SU-DHL-6 (cell line): ENCODE measurements around the gene C3orf49.
A peak's percentile ranks its signal among the peaks of the same experiment; 100 is the strongest.

Source experiments
- H2AFZ ChIP-seq: fragments of 200-600 bp; sonication (generic); 2 replicates; pipeline ENCODE4 v1.6.1; 2014; ENCODE audit warnings: low read depth, mild to moderate bottlenecking, moderate library complexity, mixed read lengths, antibody characterized with exemption, low read length; ENCODE audit not compliant: severe bottlenecking
- H3F3A ChIP-seq: fragments of 200-600 bp; shearing (Covaris generic); 2 replicates; pipeline ENCODE4 v1.6.0; 2016; ENCODE audit warnings: antibody characterized with exemption, mild to moderate bottlenecking; ENCODE audit not compliant: insufficient read depth
- H3K27ac ChIP-seq: fragments of 200-600 bp; sonication (generic); 2 replicates; pipeline ENCODE4 v1.5.1; 2016; ENCODE audit warnings: low read depth, mild to moderate bottlenecking, low read length, moderate library complexity, mixed read lengths
- H3K27me3 ChIP-seq: fragments of 200-600 bp; sonication (generic), shearing (Covaris generic); 2 replicates; pipeline ENCODE4 v1.6.0; 2014; ENCODE audit warnings: mild to moderate bottlenecking, low read length
- H3K36me3 ChIP-seq: fragments of 200-600 bp; sonication (generic); 2 replicates; pipeline ENCODE4 v1.6.1; 2014; ENCODE audit warnings: mild to moderate bottlenecking, low read length, mixed read lengths
- H3K4me2 ChIP-seq: fragments of 300-600, 200-600 bp; shearing (Covaris generic), sonication (generic); 2 replicates; pipeline ENCODE4 v1.6.0; 2014; ENCODE audit warnings: low read length, low read depth, mild to moderate bottlenecking; ENCODE audit not compliant: poor library complexity, severe bottlenecking
- H3K4me3 ChIP-seq: fragments of 200-600 bp; sonication (generic); 2 replicates; pipeline ENCODE4 v1.5.1; 2014; ENCODE audit warnings: antibody characterized with exemption, low read length, mild to moderate bottlenecking, mixed read lengths; ENCODE audit not compliant: insufficient read depth, poor library complexity, severe bottlenecking
- H3K79me2 ChIP-seq: fragments of 200-600 bp; sonication (generic); 2 replicates; pipeline ENCODE4 v1.6.1; 2014; ENCODE audit warnings: mild to moderate bottlenecking, low read length, moderate library complexity; ENCODE audit not compliant: insufficient read depth
- H3K9ac ChIP-seq: fragments of 200-600 bp; sonication (generic); 2 replicates; pipeline ENCODE4 v1.7.0; 2014; ENCODE audit warnings: mild to moderate bottlenecking, low read length
- H3K9me2 ChIP-seq: fragments of 200-600 bp; sonication (generic); replicated peaks from 2 replicates; pipeline ENCODE4 v1.6.1; 2014; ENCODE audit warnings: low read length; ENCODE audit not compliant: insufficient read depth
- H3K9me3 ChIP-seq: fragments of 200-600 bp; sonication (generic); 2 replicates; pipeline ENCODE4 v1.6.1; 2014; ENCODE audit warnings: low read length, mixed read lengths; ENCODE audit not compliant: insufficient read depth
- H4K20me1 ChIP-seq: fragments of 200-600 bp; sonication (generic); 2 replicates; pipeline ENCODE4 v1.6.1; 2014; ENCODE audit warnings: low read depth, mild to moderate bottlenecking, antibody characterized with exemption, low read length, moderate library complexity, mixed read lengths
- CTCF ChIP-seq: fragments of 200-600 bp; sonication (generic); IDR thresholded peaks from one replicate; pipeline ENCODE4 v1.5.1; 2017; ENCODE audit warnings: antibody characterized with exemption, mild to moderate bottlenecking, low read length, moderate library complexity; ENCODE audit not compliant: insufficient read depth, poor library complexity, severe bottlenecking
- EZH2phosphoT487 ChIP-seq: fragments of 200-600 bp; sonication (generic), shearing (Covaris generic); conservative IDR thresholded peaks from 2 replicates; pipeline ENCODE4 v1.6.1; 2018; ENCODE audit warnings: mild to moderate bottlenecking, antibody characterized with exemption, low read length, moderate library complexity, mixed read lengths

The C3orf49 gene

GRCh38 chr3:63867225-63867624, 48.1 kb downstream of the C3orf49 start:
- peaks cover 9% of the 10 kb centered on the region; the same call in 1 of the 2 replicates for H4K20me1 ChIP-seq
- H3K36me3 ChIP-seq = peaks cover 6% of the 10 kb centered on the region; the same call in 1 of the 2 replicates
- no peak overlapping the region for H3K4me3 ChIP-seq

DNA sequence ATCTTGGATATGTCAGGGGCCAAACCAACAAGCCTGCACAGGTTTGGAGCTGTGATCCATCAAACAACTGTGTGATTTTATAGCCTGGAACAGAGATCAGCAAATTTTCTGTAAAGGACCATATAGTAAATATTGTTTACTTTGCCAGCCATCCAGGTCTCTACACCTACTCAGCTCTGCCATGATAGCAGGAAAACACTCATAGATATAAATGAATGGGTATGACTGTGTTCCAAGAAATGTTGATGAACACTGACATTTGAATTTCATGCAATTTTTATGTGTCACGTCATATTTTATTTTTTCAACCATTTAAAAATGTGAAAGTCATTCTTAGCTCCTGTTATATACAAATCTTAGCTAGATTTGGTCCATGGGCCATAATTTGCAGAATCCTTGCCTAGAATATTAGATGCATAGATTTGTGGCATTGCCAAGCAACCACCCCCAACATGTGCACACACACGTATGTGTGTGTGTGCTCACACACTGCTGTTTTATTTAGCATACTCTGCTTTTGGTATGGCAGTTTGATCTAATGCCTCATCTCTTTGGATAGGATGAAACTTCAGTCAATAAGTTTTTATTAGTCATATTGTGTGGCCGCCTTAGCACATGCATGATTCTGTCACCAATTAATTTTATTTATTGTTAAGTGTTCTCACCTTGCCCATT, 51.0 kb downstream of the C3orf49 start:
- no peak overlapping the region for H3K4me2 ChIP-seq
- H3K9me3 ChIP-seq = no peaks in the 10 kb centered on the region
- H3K27me3 ChIP-seq = no peaks in the 10 kb centered on the region
- no peak for TF ChIP-seq EZH2phosphoT487
- TF ChIP-seq CTCF = no peak
- peaks cover 14% of the 10 kb centered on the region; the same call in 1 of the 2 replicates for H4K20me1 ChIP-seq
- H3K79me2 ChIP-seq = peaks cover 96% of the 10 kb centered on the region
- H2AFZ ChIP-seq = no peak overlapping the region
- H3K9me2 ChIP-seq = no peaks in the 10 kb centered on the region
- no peaks in the 10 kb centered on the region; the same call in 1 of the 2 replicates for H3F3A ChIP-seq
- H3K9ac ChIP-seq = no peak overlapping the region
- H3K4me3 ChIP-seq = no peak overlapping the region
- peaks cover 6% of the 10 kb centered on the region; the same call in 1 of the 2 replicates for H3K36me3 ChIP-seq
- no peak overlapping the region for H3K27ac ChIP-seq

More at GRCh38 chr3:63867225-63867624, 48.1 kb downstream of the C3orf49 start:
- Histone ChIP-seq H3K9me3 (no peaks in the 10 kb centered on the region), H3K4me2 (peak overlapping the region; percentile 17), H3K79me2 (peaks cover 92% of the 10 kb centered on the region), H3K27ac (no peak overlapping the region), H3K9ac (no peak overlapping the region), H3K27me3 (no peaks in the 10 kb centered on the region), H2AFZ (no peak overlapping the region), H3K9me2 (no peaks in the 10 kb centered on the region), H3F3A (no peaks in the 10 kb centered on the region; the same call in 1 of the 2 replicates)
- TF ChIP-seq EZH2phosphoT487 (no peak), CTCF (no peak)

DNA sequence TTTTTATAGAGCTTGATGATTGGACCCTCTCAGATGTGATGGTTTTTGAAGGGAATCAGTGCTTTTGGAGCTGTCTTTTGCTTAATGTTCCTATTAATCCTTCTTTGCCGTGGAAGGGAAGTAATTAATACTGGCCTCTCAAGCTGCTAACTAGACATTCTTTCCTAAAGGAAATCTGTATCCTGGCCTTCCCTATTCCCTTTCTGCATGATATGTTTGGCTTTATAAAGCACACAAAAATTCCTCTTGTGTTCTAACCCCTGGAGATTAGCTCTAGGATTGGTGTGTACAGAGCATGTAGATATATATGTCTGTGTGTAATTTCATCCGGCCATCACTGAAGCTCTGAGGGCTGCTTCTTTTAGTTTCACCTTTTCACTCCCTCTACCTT, 51.5 kb downstream of the C3orf49 start:
- Histone ChIP-seq H3K27ac (no peak overlapping the region), H3K4me3 (no peak overlapping the region), H3K9ac (no peak overlapping the region), H2AFZ (no peak overlapping the region), H3K9me3 (no peaks in the 10 kb centered on the region), H3K9me2 (no peaks in the 10 kb centered on the region), H3K79me2 (peaks cover 97% of the 10 kb centered on the region), H3K27me3 (no peaks in the 10 kb centered on the region), H3K4me2 (no peak overlapping the region), H3F3A (no peaks in the 10 kb centered on the region; the same call in 1 of the 2 replicates), H3K36me3 (peaks cover 6% of the 10 kb centered on the region; the same call in 1 of the 2 replicates), H4K20me1 (peaks cover 15% of the 10 kb centered on the region; the same call in 1 of the 2 replicates)
- TF ChIP-seq EZH2phosphoT487 (no peak), CTCF (no peak)
